ENCODE results near the gene KCNE4.

The KCNE4 gene

GRCh38 chr2:223044916-223045700 lies 6.9 kb upstream of the KCNE4 start:
- no peak for DNase-seq (ENCODE audit: extremely low read depth, low read depth)
- H3K4me3 ChIP-seq (replicated peaks; ENCODE audit: low read depth, low read length) = no peak overlapping the region
- no peak for TF ChIP-seq CTCF (IDR thresholded peaks at IDR 0.05; ENCODE audit: low read depth, low read length, missing control alignments)

DNA sequence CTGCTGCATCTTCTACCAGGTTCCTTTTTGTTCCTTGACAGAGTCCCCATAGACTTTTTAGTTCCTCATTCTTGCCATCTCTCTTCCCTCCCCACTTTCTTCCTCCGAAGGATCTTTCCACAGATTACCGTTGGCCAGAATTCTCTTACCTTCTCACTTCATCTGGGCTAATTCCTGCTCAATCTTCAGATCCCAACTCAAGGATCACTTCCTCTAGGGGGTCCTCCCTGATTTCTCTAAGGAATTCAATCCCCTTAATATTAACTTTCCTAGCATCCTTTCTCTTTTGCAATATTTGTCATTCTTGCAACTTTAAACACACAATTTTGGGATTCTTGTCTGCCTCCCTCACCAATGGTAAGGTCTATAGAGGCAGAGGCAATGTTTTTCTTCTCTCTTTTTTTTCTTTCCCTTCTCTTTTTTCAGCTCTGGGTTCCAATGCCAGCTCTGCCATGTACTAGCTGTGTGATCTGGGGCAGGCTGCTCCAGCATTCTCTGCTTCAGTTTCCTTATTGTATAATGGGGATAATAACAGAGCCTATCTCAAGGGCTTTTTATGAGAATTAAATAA lies 5.4 kb upstream of the KCNE4 start:
- DNase-seq (ENCODE audit: extremely low read depth, low read depth) = no peak
- TF ChIP-seq CTCF (IDR thresholded peaks at IDR 0.05; ENCODE audit: low read depth, low read length, missing control alignments) = no peak
- H3K4me3 ChIP-seq (replicated peaks; ENCODE audit: low read depth, low read length) = no peak overlapping the region

GRCh38 chr2:223047260-223047761 lies 4.7 kb upstream of the KCNE4 start:
- TF ChIP-seq CTCF (IDR thresholded peaks at IDR 0.05; ENCODE audit: low read depth, low read length, missing control alignments) = no peak
- no peak for DNase-seq (ENCODE audit: extremely low read depth, low read depth)
- H3K4me3 ChIP-seq (replicated peaks; ENCODE audit: low read depth, low read length) = no peak overlapping the region

DNA sequence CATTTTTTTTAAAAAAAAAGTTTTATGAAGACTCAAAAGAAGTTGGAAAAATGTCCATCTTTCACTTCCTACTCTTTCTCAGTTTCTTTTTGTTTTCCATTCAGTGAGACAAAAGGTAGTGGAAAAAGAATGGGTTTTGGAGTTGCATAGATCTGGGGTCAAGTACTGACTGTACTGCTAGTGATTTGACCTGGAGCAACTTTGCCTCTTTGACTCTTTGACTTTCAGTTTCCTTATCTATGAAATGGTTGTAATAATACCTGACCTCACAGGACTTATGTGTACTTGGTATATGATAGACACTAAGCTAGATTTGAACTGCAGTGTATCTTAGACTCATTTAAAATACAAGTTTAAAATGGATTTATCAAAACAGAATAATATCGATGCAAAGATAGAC lies 3.5 kb upstream of the KCNE4 start:
- TF ChIP-seq CTCF (IDR thresholded peaks at IDR 0.05; ENCODE audit: low read depth, low read length, missing control alignments) = no peak
- DNase-seq (ENCODE audit: extremely low read depth, low read depth) = no peak

DNA sequence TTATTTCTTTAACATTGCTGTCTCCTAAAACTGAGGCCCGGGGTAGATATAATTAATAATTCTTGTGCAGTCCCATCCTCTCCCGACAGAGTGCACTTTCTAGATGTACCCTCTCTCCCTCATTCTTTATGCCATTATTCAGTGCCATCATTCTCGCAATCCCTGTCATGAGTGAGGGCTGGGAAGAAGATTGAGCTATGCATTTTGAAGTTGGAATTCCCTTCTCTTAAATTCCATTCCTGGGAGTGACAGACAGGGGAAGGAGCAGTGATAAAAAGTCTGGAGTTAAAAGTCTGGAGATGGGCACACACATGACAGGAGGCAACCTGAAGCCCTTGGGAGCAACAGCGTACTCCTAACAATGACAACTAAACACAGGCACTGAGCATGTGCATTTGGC lies 2.6 kb upstream of the KCNE4 start:
- no peak overlapping the region for H3K4me3 ChIP-seq (replicated peaks; ENCODE audit: low read depth, low read length)
- no peak for DNase-seq (ENCODE audit: extremely low read depth, low read depth)
- TF ChIP-seq CTCF (IDR thresholded peaks at IDR 0.05; ENCODE audit: low read depth, low read length, missing control alignments) = no peak

More for the DNA sequence above, 3.5 kb upstream of the KCNE4 start:
- no peak overlapping the region for H3K4me3 ChIP-seq (replicated peaks; ENCODE audit: low read depth, low read length)

DNA sequence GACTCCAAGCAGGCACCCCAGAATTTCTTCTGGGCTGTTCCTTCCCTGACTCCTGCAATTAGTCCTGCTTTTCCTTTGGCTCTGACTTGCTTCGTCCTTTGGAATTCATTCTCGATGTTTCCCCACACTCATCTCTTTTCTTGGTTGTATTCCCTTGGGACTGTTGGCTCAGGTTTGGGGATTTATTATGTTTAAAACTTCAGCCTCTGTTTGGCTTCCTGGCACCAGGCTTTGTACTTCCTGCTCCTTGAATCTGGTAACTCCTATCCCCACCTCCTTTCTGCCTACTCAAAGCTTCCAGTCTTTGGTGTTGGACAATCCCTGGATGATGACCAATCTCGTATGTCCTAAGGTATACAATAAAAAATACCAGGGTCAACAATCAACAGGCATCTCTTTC lies 1.8 kb upstream of the KCNE4 start:
- H3K4me3 ChIP-seq (replicated peaks; ENCODE audit: low read depth, low read length) = no peak overlapping the region
- no peak for DNase-seq (ENCODE audit: extremely low read depth, low read depth)
- TF ChIP-seq CTCF (IDR thresholded peaks at IDR 0.05; ENCODE audit: low read depth, low read length, missing control alignments) = no peak
